LHCN-M2 (cell line): Measurements from ENCODE around the gene SPDYE6. TPM values are rescaled to one million over a fixed set of nuclear protein-coding genes. Genes with fewer than 3 reads are reported as not detected.
A peak's percentile ranks its signal among the peaks of the same experiment; 100 is the strongest.
"Not testable (repeated sequence)": the region's sequence is repeated elsewhere in the genome, so short reads cannot be mapped to it uniquely, and the experiment has no call there.

Source experiments
- DNase-seq: peaks from one replicate; pipeline ENCODE4 v3.0.0-alpha.2; 2012; ENCODE audit warnings: low read depth
- total RNA-seq: library from RNA; depleted of rRNA; stranded (reverse); fragments of >200 nt; gene quantifications from 2 replicates; pipeline ENCODE4 v1.2.3, GENCODE V29; 2014

Gene SPDYE6
- total RNA-seq, 1 experiment from 2014 or later: not detected

- DNase-seq: not testable (repeated sequence)
Measured at GRCh38 chr7:102364394-102364886, 8.2 kb upstream of the SPDYE6 start.

GRCh38 chr7:102363549-102364393, 7.5 kb upstream of the SPDYE6 start:
- peak; percentile 100 for DNase-seq

GRCh38 chr7:102346983-102347382, 9.3 kb downstream of the SPDYE6 start:
- not testable (repeated sequence) for DNase-seq

GRCh38 chr7:102340599-102341368, 15.5 kb downstream of the SPDYE6 start:
- not testable (repeated sequence) for DNase-seq

GRCh38 chr7:102337420-102337819, 18.8 kb downstream of the SPDYE6 start:
- DNase-seq: not testable (repeated sequence)

GRCh38 chr7:102337002-102337401, 19.2 kb downstream of the SPDYE6 start:
- DNase-seq: not testable (repeated sequence)

GRCh38 chr7:102335574-102335973, 20.7 kb downstream of the SPDYE6 start:
- not testable (repeated sequence) for DNase-seq

- not testable (repeated sequence) for DNase-seq
Measured at GRCh38 chr7:102330666-102331460, 25.4 kb downstream of the SPDYE6 start.

GRCh38 chr7:102329366-102329765, 26.9 kb downstream of the SPDYE6 start:
- DNase-seq: not testable (repeated sequence)

- DNase-seq: not testable (repeated sequence)
Measured at GRCh38 chr7:102328863-102329262, 27.4 kb downstream of the SPDYE6 start.

GRCh38 chr7:102327183-102327582, 29.1 kb downstream of the SPDYE6 start:
- not testable (repeated sequence) for DNase-seq

GRCh38 chr7:102326157-102326889, 29.9 kb downstream of the SPDYE6 start:
- DNase-seq: no peak

- DNase-seq: not testable (repeated sequence)
Measured at GRCh38 chr7:102325106-102325505, 31.1 kb downstream of the SPDYE6 start.

GRCh38 chr7:102323914-102324195, 32.4 kb downstream of the SPDYE6 start:
- no peak for DNase-seq

GRCh38 chr7:102322202-102322715, 34.0 kb downstream of the SPDYE6 start:
- DNase-seq: no peak

GRCh38 chr7:102321351-102322201, 34.7 kb downstream of the SPDYE6 start:
- DNase-seq: no peak

GRCh38 chr7:102320601-102321350, 35.5 kb downstream of the SPDYE6 start:
- no peak for DNase-seq

GRCh38 chr7:102320181-102320580, 36.1 kb downstream of the SPDYE6 start:
- no peak for DNase-seq

GRCh38 chr7:102319671-102320070, 36.6 kb downstream of the SPDYE6 start:
- no peak for DNase-seq
